ENCODE results near the gene MTCL1.

Gene MTCL1

DNA sequence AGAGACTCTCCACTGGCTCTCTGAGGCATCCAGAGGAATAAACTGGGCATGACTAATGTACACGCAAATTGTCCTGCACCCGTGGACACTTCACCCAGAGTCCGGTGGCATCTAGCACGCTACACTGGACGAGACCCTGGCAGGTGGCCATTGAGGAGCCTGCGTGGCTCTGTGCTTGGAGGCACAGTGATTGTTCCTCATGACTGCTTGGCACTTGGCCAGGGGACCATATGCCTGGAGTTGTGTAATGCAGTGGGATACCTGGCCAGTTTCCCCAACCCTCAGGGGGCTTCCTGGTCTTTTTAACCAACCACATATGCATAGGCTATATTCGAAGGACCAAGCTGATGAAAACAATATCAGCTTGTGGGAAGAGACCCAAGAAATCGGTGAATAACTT, 66.6 kb downstream of the MTCL1 start:
- no peak for DNase-seq (ENCODE audit: low read depth)

DNA sequence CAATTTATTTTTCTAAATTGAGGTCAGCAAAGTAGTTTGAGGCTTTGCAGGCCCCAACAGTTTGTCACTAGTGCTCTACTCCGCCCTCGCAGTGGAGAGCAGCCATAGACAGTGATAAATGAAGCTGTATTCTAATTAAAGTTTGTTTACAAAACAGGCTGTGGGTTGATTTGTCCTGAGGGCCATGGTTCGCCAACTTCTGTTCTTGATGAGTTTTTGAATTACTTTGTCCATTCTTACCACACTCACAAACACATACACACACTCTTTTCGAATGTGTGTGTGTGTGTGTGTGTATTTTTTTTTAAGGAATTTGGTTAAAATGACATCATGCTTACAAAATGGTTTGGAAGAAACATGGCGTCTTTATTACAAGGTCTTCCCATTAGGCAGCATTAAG, 68.6 kb downstream of the MTCL1 start:
- DNase-seq (ENCODE audit: low read depth): no peak

DNA sequence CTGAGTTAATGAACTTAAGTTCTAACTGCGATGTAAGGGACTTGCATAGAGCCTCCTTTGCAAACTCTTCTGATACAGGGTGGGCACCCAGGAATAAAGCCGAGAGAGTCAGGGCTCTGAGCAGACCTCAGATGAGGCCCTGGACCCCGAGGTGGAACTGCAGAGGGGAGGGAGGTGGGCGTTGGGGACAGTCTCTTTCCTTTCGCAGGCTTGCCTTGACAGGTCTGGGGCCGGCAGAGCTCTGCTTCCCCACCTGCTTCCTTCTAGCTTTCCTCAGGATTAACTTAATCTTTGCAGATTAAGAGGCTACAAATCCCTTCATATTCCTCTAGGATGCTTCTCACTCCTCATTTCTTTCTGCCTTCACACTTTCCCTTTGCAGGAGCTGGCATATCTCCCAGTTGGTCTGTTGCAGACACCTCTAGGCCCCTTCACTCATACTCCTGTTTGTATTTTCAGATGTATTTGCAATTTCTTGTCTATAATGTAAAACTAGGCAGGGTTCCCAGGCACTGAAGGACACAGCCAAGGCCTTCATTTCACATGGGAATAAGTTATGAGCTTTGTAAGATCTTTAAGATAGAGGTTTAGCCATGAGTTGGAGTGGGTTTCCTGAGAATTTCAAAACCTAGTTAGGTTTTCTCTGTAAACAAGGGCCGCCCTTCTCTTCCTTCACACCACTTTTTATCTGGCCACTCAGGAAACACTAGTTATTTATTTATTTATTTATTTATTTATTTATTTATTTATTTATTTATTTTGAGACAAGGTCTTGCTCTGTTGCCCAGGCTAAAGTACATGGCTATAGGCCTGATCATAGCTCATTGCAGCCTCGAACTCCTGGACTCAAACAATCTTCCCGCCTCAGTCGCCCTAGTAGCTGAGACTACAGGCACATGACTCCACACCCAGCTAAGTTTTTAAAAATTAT, 70.9 kb downstream of the MTCL1 start:
- DNase-seq (ENCODE audit: low read depth): no peak

DNA sequence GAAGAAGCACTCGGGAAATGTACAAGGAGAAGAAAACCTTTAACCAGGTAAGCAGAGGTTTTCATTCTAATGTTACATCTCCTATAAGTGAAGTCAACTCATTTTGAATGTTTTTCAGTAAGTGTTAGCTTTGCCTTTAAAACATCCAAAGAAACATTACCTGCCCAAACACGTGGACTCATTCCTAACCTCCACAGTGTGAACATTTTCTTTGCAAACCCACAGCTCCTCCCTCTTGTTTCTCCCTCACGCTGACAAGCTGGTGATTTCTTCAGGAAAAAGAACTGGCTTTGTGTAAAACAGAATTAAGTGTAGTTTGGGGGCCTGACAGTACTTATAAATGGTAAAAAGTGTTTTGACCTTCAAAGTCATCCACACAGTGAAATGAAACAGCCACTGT, 72.5 kb downstream of the MTCL1 start:
- DNase-seq (ENCODE audit: low read depth): no peak

DNA sequence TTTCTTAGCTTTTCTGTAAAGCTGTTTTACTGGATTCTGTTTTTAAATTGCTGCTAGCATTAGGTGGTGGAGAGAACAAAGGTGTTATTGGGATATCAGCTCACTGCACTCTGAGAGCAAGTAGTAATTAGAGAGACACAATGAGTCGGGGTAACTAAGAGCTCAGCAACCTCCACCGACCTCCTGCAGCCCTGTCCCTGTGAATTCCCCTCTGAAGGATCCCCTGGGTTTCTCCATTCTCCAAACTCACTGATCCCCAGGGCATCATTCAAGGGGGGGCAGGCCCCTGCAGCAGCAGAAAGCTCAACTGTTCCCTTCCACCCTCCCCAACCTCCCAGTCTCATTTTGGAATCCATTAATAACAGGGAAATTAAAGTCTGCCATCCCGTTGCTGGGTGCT, 73.0 kb downstream of the MTCL1 start:
- no peak for DNase-seq (ENCODE audit: low read depth)

DNA sequence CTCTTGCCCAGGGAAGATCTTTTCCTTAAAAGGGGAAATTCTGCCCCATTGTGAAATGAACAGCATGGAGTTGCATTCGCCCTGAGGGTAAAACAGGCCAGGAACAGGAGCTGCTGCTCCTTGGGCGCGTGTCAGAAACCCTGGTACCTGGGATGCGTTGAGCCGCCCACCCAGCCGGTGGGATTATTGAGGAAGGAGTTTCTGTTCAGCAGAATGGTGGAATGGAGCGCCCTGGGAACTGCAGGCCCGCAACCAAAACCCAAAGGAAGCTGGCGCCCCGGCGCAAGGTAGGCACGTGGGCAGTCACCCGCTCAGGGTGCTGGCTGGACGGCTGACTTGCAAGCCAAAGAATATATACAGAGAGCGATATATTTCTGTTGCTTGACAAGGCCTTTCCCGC, 73.5 kb downstream of the MTCL1 start:
- no peak for DNase-seq (ENCODE audit: low read depth)

DNA sequence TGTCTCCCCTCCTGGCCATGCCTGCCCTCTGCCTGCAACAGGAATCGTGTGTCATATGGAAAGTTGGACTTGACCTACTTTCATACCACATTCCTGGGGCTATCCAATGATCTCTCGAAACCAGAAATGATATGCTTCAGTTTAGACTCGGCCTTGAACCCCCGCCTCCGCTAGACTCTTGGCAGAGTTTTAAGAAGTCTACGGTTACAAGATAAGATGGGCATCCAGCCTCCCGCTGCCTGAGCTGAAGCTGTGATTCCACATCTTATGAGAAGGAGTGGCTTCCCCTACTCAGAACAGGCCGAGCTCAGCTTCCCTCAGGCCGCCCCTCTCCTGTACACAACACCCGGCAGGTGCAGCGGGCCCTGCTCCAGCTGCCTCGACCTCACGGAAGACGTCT, 73.9 kb downstream of the MTCL1 start:
- DNase-seq (ENCODE audit: low read depth): no peak

DNA sequence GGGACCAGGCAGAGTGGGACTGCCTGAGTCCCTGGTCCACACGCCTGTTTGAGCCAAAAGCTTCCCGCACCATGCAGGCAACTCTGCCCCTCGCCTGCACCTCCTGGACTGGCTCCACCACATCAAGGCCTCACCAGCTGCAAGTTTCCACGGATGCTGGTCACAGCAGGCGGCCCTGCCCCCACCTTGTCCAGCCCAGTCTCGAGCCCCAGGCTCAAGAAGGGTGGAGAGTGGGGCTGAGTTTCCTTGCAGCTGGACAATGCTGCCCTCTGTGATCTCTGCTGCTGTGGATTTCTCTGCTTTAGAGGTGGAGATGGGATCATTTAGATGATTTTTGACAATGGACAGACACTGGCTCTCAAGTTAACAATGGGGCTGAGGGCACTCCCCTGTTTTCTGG, 74.9 kb downstream of the MTCL1 start:
- DNase-seq (ENCODE audit: low read depth): no peak

DNA sequence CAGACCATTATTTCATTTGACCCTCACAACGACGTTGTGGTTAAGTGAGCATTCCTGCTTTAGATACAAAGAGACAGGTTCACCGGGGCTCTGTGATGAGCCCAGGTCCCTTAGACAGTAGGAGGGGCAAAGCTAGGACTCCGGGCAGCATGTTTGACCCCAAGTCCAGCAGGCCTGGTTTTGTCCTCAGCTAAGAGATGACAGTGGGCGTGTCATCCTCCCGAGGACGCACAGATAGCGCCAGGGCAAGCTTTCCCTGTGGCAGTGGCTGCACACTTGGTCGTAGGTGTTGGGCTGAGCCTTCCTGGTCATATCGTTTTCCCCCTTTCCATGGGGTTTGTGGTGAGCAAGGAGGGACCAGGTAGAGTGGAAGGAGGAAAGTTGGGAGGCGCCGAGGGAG, 76.3 kb downstream of the MTCL1 start:
- no peak for DNase-seq (ENCODE audit: low read depth)

DNA sequence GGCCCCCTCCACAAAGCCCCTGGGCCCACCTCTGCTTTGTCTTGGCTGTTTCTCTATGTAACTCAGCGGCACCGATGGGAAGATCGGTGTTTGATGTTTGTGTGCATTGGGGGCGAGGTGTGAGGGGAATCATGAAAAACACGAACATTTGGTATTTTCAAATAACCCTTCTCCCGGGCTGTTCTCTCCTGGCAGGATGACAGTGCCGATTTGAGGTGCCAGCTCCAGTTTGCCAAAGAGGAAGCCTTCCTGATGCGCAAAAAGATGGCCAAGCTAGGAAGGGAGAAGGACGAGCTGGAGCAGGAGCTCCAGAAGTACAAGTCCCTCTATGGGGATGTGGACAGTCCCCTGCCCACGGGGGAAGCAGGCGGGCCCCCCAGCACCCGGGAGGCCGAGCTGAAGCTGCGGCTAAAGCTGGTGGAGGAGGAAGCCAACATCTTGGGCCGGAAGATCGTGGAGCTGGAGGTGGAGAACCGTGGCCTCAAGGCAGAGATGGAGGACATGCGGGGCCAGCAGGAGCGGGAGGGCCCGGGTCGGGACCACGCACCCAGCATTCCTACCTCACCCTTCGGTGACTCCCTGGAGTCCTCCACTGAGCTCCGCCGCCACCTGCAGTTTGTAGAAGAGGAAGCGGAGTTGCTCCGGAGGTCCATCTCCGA, 78.1 kb downstream of the MTCL1 start:
- DNase-seq (ENCODE audit: low read depth): no peak

DNA sequence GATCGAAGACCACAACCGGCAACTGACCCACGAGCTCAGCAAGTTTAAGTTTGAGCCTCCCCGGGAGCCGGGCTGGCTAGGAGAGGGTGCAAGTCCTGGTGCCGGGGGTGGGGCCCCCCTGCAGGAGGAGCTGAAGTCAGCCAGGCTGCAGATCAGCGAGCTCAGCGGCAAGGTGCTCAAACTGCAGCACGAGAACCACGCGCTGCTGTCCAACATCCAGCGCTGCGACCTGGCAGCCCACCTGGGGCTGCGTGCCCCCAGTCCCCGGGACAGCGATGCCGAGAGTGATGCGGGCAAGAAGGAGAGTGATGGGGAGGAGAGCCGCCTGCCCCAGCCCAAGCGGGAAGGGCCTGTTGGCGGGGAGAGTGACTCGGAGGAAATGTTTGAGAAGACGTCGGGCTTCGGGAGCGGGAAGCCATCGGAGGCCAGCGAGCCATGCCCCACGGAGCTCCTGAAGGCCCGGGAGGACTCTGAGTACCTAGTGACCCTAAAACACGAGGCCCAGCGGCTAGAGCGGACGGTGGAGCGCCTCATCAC, 78.7 kb downstream of the MTCL1 start:
- DNase-seq (ENCODE audit: low read depth): no peak

DNA sequence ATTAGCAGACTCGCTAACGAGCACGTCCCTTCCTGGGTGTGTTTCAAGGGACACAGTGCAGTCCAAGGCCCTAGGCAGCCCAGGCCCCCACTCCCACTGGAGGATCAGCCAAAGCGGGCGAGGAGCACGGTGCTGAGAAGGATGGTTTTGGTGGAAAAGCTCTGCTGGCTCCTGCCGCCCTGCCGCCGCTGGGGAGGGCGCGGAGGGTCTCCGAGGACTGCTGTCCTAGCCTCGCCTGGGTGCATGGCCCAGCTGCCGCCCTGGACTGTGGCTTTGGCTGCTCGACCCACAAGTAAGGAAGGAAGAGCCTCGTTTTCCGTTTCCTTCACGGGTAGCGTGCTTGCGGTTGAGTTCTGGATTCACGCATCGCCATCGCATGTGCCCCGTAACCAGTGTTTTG, 79.9 kb downstream of the MTCL1 start:
- DNase-seq (ENCODE audit: low read depth): no peak

DNA sequence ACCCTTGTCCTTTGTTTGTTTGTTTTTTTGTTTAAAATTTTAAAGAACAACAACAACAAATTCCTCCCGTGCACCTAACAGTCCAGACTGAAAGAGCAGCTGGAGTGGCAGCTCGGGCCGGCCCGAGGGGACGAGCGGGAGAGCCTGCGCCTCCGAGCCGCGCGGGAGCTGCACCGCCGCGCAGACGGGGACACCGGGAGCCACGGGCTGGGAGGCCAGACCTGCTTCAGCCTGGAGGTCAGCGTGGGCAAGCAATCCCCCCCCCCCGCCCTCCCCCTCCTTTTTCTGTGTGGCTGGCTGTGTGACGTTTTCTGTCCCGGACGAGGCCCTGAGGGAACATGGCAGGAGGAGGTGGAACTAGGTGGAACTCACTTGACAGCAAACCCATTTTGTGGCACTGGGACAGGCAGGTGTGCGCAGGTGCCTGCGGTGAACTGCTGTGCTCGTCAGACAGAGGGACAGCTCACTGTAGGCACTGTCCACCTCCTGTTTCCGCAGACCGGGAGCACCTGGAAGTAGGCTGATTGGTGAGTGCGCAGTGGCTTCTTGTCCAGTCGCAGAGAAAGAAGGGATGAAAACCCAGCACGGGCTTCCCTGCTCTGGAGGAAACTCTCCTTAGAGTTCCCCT, 80.6 kb downstream of the MTCL1 start:
- no peak for DNase-seq (ENCODE audit: low read depth)

DNA sequence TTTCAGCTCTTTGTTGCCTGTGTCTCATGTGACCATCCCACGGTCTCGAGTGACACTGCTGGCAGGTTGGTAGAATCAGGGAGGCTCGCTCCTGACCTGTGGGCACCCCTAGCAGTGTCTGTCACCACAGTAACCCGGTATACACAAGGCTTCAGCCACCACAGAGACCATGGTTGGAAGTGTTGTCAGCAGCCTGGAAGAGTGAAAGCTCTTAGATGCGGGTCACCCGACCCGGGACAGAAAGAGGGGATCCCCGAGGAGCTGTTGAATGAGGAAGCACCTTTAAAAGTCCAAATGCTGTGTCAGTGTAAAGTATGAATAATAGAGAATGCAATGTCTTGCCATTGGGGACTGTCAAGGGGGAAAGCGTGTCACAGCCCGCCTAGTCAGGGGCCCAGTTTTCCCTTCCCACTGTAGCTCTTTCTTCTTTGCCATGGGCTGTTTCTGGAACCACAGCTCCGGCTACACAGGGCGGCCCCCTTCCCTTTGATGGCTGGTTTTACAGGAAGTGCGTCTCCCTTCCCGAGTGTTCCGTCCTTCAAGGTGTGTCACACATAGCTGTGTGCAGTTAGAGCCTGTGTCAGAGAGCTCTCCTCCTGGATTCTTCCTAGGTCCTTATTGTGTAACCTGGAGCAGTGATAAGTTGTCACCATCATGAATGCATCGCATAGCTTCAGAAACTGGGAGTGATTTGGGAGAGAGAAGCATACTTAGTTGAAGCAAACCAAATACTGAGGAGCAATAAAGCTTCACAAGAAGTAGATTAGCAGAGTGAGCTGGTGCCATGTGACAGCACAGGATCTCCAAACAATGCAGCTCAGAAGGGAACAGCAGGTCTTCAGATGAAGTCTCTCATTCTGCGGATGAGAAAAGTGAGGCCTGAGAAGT, 81.4 kb downstream of the MTCL1 start:
- DNase-seq (ENCODE audit: low read depth): no peak

DNA sequence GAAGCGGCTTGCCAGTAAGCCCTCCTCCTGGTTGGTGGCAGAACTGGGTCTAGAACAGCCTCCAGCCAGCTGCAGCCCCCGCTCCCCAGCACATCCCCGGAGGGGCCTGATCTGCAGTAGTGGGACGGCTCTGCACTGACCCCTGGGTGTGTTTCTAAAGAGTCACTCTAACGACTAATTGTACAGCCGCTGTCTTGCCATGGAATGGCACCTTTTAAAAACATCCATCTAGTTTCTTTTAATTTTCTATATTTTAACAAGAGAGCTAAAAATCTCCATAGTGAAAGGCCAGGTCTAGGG, 82.0 kb downstream of the MTCL1 start:
- no peak for DNase-seq (ENCODE audit: low read depth)

DNA sequence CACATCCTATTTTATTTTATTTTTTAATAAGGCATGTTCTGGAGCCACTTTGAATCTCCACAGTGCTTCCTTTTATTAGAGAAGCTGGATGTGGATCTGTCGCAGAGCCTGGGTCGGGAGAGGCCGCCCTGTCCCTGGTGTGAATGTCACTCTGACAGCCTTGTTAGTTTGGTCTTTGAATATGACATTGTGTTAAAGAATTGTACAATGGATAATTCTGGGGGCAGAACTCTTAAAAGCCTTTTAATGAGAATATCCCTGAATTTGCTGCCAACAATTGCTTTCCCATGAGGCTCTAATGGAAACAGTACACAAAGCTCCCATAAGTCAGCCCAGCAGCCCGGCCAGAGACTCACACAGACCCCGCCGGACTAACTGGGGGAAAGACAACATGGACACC, 82.4 kb downstream of the MTCL1 start:
- no peak for DNase-seq (ENCODE audit: low read depth)

DNA sequence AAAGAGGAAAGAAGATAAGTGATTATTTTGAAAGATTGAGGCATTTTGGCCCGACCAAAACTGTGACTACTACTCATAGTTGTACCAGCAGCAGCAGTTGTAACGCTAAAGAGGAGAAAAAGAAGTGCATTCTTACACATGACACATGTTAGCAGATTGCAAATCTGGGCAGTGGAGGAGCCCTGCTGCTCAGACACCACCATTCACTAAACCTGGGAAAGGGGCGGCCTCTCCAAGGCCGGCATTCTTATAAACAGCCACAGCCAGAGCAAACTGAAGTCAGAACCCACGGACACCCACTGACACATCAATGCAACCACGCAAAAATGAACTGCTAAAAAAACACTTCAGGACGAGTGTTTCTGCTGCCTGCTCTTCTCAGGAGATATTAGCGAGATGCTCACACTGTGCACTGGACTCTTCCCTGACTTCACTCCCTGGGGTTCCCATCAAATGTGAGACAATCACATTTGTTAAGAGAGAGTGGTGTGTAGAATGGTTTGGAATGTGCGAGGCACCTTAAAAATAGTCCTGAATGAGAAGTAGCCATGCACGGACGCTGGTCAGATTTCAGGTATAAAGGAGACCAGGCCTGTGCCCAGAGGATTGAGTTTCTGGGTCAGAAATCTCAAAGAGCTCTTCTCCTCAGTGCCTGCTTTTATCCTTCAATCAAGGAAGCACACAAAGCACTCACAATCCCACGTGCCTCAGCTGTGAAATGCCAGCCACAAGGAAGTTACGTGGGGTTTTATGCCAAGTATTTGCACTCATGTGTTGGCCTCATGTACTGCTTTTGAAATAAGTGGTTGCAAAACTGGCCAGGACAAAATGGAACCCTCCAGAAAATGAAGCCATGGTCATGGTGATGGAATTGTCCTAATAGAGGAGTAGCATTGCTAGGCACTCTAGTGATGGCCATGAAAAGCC, 83.4 kb downstream of the MTCL1 start:
- no peak for DNase-seq (ENCODE audit: low read depth)

DNA sequence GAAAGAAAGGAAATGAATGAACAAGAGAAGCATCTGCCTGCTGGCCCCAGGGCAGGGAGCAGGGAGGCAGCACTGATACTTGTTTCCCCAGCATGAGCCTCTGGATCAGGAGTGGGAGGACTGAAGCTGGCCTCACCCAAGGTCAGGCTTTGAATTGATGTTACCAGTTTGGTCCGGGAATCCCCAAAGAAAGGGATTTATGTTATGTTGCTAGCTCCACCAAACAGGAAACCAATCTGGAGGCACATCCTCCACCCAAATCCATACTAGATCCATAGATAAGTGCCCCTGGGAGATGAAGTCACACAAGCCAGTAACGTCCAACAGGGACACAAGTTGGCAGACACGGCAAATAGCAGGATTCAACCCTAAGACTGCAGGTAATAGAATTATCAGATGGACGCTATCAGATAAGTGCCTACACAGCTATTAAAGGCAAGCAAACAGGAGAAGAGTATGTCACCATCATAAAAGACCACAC, 85.9 kb downstream of the MTCL1 start:
- DNase-seq (ENCODE audit: low read depth): no peak

DNA sequence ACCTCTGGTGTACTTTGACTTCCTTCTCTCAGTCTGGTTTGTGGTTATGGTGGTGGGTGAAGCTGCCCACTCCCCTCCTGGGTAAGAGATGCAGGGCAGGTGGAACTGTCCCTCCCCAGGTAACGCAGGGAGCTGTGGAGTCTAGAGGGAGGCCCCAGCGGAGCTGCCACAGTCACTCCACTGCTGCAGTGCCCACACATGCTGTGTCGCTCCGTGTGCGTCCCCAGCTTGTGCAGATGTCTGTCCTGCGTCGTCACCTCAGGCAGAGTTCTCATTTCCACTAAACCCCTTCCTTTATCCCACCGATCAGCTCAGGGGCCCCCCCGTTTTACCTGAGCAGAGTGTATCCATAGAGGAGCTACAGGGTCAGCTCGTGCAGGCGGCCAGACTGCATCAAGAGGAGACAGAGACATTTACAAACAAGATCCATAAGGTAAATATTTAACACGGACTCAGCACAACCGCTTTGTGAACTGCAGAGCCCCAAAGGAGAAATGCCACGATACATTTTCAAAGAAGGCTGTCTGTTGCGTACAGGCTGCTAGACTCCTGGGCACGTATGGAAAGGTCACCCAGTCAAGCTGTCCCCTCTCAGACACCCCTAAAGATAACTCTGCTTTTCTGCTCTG, 87.4 kb downstream of the MTCL1 start:
- DNase-seq (ENCODE audit: low read depth): no peak

DNA sequence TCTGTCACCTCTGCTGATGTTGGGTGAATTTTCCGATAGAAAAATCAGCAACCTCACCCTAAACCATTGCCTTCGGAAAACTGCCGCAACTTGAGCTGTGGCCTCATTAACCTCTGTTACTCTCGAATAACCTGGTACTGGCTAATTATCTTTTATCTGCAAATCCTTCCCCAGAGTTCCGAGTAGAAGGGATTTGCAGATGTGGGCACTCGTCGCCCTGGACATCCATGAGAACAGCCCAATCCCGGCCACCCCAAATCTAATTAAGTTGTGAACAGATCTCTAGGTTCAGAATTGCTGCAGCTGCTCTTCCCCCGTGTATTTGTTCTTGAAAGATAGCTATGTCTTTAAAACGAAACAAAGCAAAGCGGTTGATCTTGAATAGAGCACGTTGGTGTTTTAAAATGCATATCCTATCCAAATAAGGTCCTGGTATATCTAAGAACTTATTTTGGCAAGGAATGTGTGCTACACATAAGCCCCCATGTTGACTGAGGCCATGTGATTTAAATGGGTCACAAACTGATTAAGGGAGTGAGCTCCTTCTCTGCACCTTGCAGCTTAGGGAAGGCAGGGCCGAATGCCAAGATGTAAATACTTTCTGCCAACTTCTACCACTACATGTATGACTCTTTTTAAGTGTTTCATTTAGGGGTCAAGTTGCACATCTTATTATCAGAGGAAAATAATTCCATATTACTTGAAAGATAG, 88.2 kb downstream of the MTCL1 start:
- no peak for DNase-seq (ENCODE audit: low read depth)
